ENCODE data around the gene CFAP74.

DNA sequence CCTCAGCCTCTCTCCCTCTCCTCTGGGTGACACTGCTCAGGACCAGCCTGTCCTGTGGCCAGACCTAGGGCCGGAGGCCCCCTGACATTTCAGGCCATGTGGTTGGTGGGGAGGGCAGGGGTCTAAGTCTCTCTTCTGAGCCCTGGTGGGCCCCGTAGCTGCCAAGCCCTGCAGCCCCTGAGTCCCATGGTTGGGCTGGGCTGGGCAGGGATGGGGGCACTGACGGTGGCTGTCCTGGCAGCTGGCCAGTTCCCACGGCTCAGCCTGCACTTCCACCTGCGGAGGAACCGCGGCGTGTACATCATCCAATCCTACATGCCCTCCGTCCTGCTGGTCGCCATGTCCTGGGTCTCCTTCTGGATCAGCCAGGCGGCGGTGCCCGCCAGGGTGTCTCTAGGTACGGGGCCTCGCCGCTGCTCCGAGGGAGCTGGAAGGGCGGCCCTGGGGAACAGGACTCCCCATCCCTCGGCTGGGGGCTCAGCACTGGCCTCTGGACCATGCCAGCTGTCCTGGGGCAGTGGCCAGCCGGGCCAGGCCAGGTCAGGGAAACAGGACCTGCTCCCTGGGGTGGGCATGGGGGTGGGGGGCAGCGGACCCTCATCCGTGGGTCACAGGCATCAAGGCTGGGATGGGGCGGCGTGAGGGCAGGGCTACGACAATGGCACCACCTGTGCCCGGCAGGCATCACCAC, 25.4 kb upstream of the CFAP74 start:
- TF ChIP-seq NR2C2 (CRISPR knock-in tag; IDR thresholded peaks at IDR 0.05) (no peak), NR2C2 (tag; IDR thresholded peaks at IDR 0.05) (no peak), NFIC (IDR thresholded peaks at IDR 0.05) (peak; percentile 74), NKRF (IDR thresholded peaks at IDR 0.05; ENCODE audit: borderline replicate concordance) (no peak)
- TF ChIP-seq, protein P1, sequence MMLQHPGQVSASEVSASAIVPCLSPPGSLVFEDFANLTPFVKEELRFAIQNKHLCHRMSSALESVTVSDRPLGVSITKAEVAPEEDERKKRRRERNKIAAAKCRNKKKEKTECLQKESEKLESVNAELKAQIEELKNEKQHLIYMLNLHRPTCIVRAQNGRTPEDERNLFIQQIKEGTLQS (IDR thresholded peaks at IDR 0.05), result no peak
- TF ChIP-seq, protein P1 (CRISPR knock-in tag; conservative IDR thresholded peaks at IDR 0.05), result no peak
